ENCODE results near the gene APC. TPM values are rescaled to one million over a fixed set of nuclear protein-coding genes. Genes with fewer than 3 reads are reported as not detected.

The APC gene
- total and polyA plus RNA-seq, 2 of the 8 experiments (the other 6 are each of a cell fraction or from before 2014, with no cell fraction given), result 6.8 to 41.9 TPM

GRCh38 chr5:112849912-112850311 is 112.2 kb downstream of the APC start:
- no peak overlapping the region for H3K4me2 ChIP-seq (ENCODE audit: insufficient read depth in 1 of 2, low read depth in 2 of 2, low read length in 2 of 2)
- H3K23me2 ChIP-seq (ENCODE audit: low read depth, low read length), result no peaks in the 10 kb centered on the region
- no peak overlapping the region for H4K91ac ChIP-seq (replicated peaks; ENCODE audit: insufficient read length, low read length)
- no peak overlapping the region for H4K5ac ChIP-seq (ENCODE audit: insufficient read length, low read depth, low read length)
- no peak overlapping the region for H2BK20ac ChIP-seq (ENCODE audit: low read length)
- H3K23ac ChIP-seq (ENCODE audit: insufficient read length), result no peak overlapping the region
- H3K27ac ChIP-seq (ENCODE audit: low read depth, low read length), result no peak overlapping the region
- H2AFZ ChIP-seq (ENCODE audit: low read length), result no peak overlapping the region
- no peaks in the 10 kb centered on the region for H3K36me3 ChIP-seq (ENCODE audit: control insufficient read depth in 2 of 4, insufficient read depth in 4 of 4, low read length in 3 of 4)
- no peak overlapping the region for H3K14ac ChIP-seq (ENCODE audit: insufficient read length)
- H3K18ac ChIP-seq (ENCODE audit: extremely low read depth, low read length), result no peak overlapping the region
- ChIA-PET CTCF (ENCODE audit: partially characterized antibody) (interaction anchor here (1.4 kb wide), 1 partner anchor 71 kb away, joined by 4 read pairs; the partner anchor contains the start of gene REEP5), POLR2A (ENCODE audit: partially characterized antibody) (no interaction called here)
- WGBS, 2 experiments (ENCODE audit: extremely low coverage in 1 of 2, insufficient coverage in 1 of 2, insufficient read length in 1 of 2, insufficient replicate concordance in 2 of 2, low coverage in 1 of 2, low lambda C conversion rate in 2 of 2, missing lambda C conversion rate in 1 of 2), result 93% methylated on average over 2 of the region's 2 CpGs; no CpG with 5 or more reads in 1 of the 2 experiments
- no peak for DNase-seq (ENCODE audit: low read depth in 1 of 2, low spot score in 2 of 2)
- H3K79me2 ChIP-seq (ENCODE audit: control insufficient read depth in 1 of 2, insufficient read depth in 2 of 2, low read length in 2 of 2), result no peaks in the 10 kb centered on the region
- H3K9ac ChIP-seq (replicated peaks in 1 of 4; ENCODE audit: extremely low read depth in 1 of 4, low read depth in 3 of 4, low read length in 3 of 4), result no peak overlapping the region
- no peak overlapping the region for H3K56ac ChIP-seq (replicated peaks; ENCODE audit: insufficient read length, low read depth, low read length)
- H3K9me3 ChIP-seq (ENCODE audit: insufficient read depth in 2 of 2, low read depth in 1 of 2, low read length in 1 of 2), result no peaks in the 10 kb centered on the region
- H2BK120ac ChIP-seq (replicated peaks; ENCODE audit: low read depth, low read length), result no peak overlapping the region
- no peak overlapping the region for H2BK12ac ChIP-seq (ENCODE audit: low read depth, low read length)
- H3K4me1 ChIP-seq (replicated peaks in 1 of 4; ENCODE audit: control insufficient read depth in 3 of 4, insufficient read depth in 4 of 4, low read length in 3 of 4), result peaks cover 0 to 9% (median 0%) of the 10 kb centered on the region in 4 experiments; a peak in 2 of 7 replicates
- no peak overlapping the region for H2BK5ac ChIP-seq (ENCODE audit: low read depth, low read length)
- no peak for FAIRE-seq
- no peak overlapping the region for H2BK15ac ChIP-seq (ENCODE audit: low read length)
- H3K4me3 ChIP-seq (ENCODE audit: extremely low read depth in 1 of 4, insufficient read depth in 2 of 4, low read depth in 3 of 4, low read length in 4 of 4), result no peak overlapping the region
- H3K79me1 ChIP-seq (ENCODE audit: low read depth, low read length), result no peaks in the 10 kb centered on the region
- H4K8ac ChIP-seq (ENCODE audit: extremely low read depth, insufficient read depth, low read length), result no peak overlapping the region
- no peak overlapping the region for H3K4ac ChIP-seq (replicated peaks; ENCODE audit: insufficient read length, low read depth, low read length)
- H4K20me1 ChIP-seq (replicated peaks in 1 of 2; ENCODE audit: control insufficient read depth in 1 of 2, insufficient read depth in 2 of 2, low read length in 2 of 2), result no peaks in the 10 kb centered on the region
- H2AK5ac ChIP-seq (ENCODE audit: low read depth, low read length), result no peak overlapping the region
- H3K27me3 ChIP-seq (replicated peaks in 1 of 4; ENCODE audit: control insufficient read depth in 3 of 4, extremely low read depth in 1 of 4, insufficient read depth in 3 of 4, low read length in 3 of 4), result no peaks in the 10 kb centered on the region; a peak in 1 of 7 replicates
- TF ChIP-seq EZH2 (IDR thresholded peaks at IDR 0.05; ENCODE audit: low read depth, low read length, severe bottlenecking) (no peak), ATF2 (IDR thresholded peaks at IDR 0.05; ENCODE audit: low read length) (no peak), SP1 (IDR thresholded peaks at IDR 0.05; ENCODE audit: low read depth, low read length) (no peak), KDM5A (IDR thresholded peaks at IDR 0.05; ENCODE audit: low read length) (no peak), RXRA (IDR thresholded peaks at IDR 0.05; ENCODE audit: insufficient read depth, low read depth, low read length) (no peak), SUZ12 (IDR thresholded peaks at IDR 0.05; ENCODE audit: low read length) (no peak), RBBP5 (IDR thresholded peaks at IDR 0.05; ENCODE audit: borderline replicate concordance, low read depth, low read length) (no peak), NRF1 (IDR thresholded peaks at IDR 0.05; ENCODE audit: low read depth, low read length) (no peak), TBP (IDR thresholded peaks at IDR 0.05; ENCODE audit: low read depth, low read length) (no peak), HDAC6 (IDR thresholded peaks at IDR 0.05; ENCODE audit: low read depth, low read length) (no peak), E2F6 (IDR thresholded peaks at IDR 0.05) (no peak), CBX8 (IDR thresholded peaks at IDR 0.05; ENCODE audit: borderline replicate concordance, low read depth, low read length) (no peak)
